Activated CD4-positive, alpha-beta T cell treated with anti-CD3 and anti-CD28 coated beads for 36 hours (primary cell): ENCODE data around the gene FITM1. TPM values are rescaled to one million over a fixed set of nuclear protein-coding genes. Genes with fewer than 3 reads are reported as not detected.

Source experiments
- ATAC-seq: fragments of 200-7000 bp; cut with Tn5 transposase; one replicate; pipeline ENCODE4 v1.10.0; 2021; ENCODE audit warnings: mild to moderate bottlenecking, moderate library complexity
- CTCF ChIA-PET: fragments of 350-600 bp; sonication (Branson Sonifier 250); formaldehyde crosslinking; loops from one replicate; lab custom pipeline; 2021; ENCODE audit warnings: antibody characterized with exemption; lab: Charles Lee
- POLR2A ChIA-PET: fragments of 350-600 bp; sonication (Branson Sonifier 250); formaldehyde crosslinking; loops from one replicate; lab custom pipeline; 2021; ENCODE audit warnings: antibody characterized with exemption, inconsistent platforms; lab: Charles Lee
- DNase-seq: peaks from one replicate; pipeline ENCODE4 v3.0.0-alpha.2; 2020
- H3K27ac Mint-ChIP-seq: one replicate; pipeline ENCODE4 v1.8.0; 2021; ENCODE audit warnings: mixed read lengths
- H3K27me3 Mint-ChIP-seq: one replicate; pipeline ENCODE4 v1.8.0; 2021; ENCODE audit warnings: mixed read lengths
- H3K36me3 Mint-ChIP-seq: one replicate; pipeline ENCODE4 v1.8.0; 2021; ENCODE audit warnings: low read depth, mixed read lengths
- H3K4me1 Mint-ChIP-seq: one replicate; pipeline ENCODE4 v1.8.0; 2021; ENCODE audit warnings: mixed read lengths
- H3K4me3 Mint-ChIP-seq: one replicate; pipeline ENCODE4 v1.8.0; 2021; ENCODE audit warnings: mild to moderate bottlenecking, moderate library complexity, mixed read lengths
- H3K9me3 Mint-ChIP-seq: one replicate; pipeline ENCODE4 v1.8.0; 2021; ENCODE audit warnings: low read depth, mixed read lengths
- intact Hi-C, 2 experiments: fragments of 100-400 bp; cut with DNase I in 1 of 2; cut with micrococcal nuclease in 1 of 2; formaldehyde crosslinking; loops; one replicate each; pipeline versions ENCODE4 v1.14.2 to v1.15.1; 2022 to 2024; cut with DNase I, micrococcal nuclease
- total RNA-seq, 2 experiments: library from RNA; stranded (reverse); gene quantifications; one replicate each; pipeline ENCODE4 v1.2.3, GENCODE V29; 2021

Gene FITM1
- total RNA-seq, 2 experiments from 2014 or later, result 0.53 TPM; not detected in 1

DNA sequence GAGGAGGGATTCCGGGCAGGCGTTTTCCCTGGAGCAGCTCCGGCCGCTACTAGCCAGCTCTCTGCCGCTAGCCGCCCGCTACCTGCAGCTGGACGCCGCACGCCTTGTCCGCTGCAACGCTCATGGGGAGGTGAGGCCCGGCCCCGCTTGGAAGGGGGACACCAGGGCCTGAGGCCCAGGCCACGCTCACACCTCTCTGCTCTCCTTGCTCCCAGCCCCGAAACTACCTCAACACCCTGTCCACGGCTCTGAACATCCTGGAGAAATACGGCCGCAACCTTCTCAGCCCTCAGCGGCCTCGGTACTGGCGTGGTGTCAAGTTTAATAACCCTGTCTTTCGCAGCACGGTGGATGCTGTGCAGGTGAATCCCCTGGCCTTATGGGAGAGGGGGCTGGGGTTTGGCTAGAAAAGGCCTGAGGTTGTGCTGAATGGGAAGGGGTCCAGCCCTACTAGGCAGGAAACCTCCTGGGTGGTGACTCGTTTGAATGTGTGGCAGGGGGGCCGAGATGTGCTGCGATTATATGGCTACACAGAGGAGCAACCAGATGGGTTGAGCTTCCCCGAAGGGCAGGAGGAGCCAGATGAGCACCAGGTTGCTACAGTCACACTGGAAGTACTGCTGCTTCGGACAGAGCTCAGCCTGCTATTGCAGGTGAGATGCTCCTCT is 17.4 kb downstream of the FITM1 start:
- Mint-ChIP-seq H3K9me3 (no peaks in the 10 kb centered on the region), H3K27me3 (no peaks in the 10 kb centered on the region), H3K36me3 (peaks cover 69% of the 10 kb centered on the region), H3K27ac (peak overlapping the region; percentile 78), H3K4me1 (peaks cover 53% of the 10 kb centered on the region), H3K4me3 (peak overlapping the region; percentile 94)
- CTCF ChIA-PET, result interaction anchor here (0.6 to 3.6 kb wide), 12 partner anchors 8 to 516 kb away, joined by 3 to 43 read pairs (median 5); partner anchors contain the start of genes CIDEB, DCAF11, IRF9 and NRL
- DNase-seq (peak; percentile 29), ATAC-seq (no peak)
- intact Hi-C loops, result loop anchor here (1.0 to 10.0 kb wide), 17 partner anchors 12 to 1113 kb away; partner anchors contain the start of genes CHMP4A (in 2 of the 2), IPO4 (in 2 of the 2), IRF9 (in 2 of the 2) and ACIN1 (in 1 of the 2)
- POLR2A ChIA-PET, result interaction anchor here (1.7 to 4.1 kb wide), 4 partner anchors 13 to 95 kb away, joined by 6 to 36 read pairs (median 14); partner anchors contain the start of genes DCAF11, IRF9, NRL and PCK2

- ATAC-seq (no peak), DNase-seq (no peak)
- Mint-ChIP-seq H3K27me3 (no peaks in the 10 kb centered on the region), H3K4me1 (peaks cover 38% of the 10 kb centered on the region), H3K36me3 (peaks cover 58% of the 10 kb centered on the region), H3K4me3 (peak overlapping the region; percentile 94), H3K9me3 (no peaks in the 10 kb centered on the region), H3K27ac (no peak overlapping the region)
- ChIA-PET CTCF (interaction anchor here (1.0 to 2.7 kb wide), 4 partner anchors 11 to 41 kb away, joined by 4 to 21 read pairs (median 7); partner anchors contain the start of genes DCAF11, IRF9 and NRL), POLR2A (no interaction called here)
- intact Hi-C loops, result loop anchor here (5.0 to 10.0 kb wide), 4 partner anchors 148 to 1115 kb away; partner anchors contain the start of genes ACIN1 (in 1 of the 2), C14orf119 (in 1 of the 2), DHRS1 (in 1 of the 2) and NGDN (in 1 of the 2)
Measured at GRCh38 chr14:24149302-24149969, 19.0 kb downstream of the FITM1 start.

- H3K4me3 Mint-ChIP-seq, result no peak overlapping the region
- H3K9me3 Mint-ChIP-seq, result no peaks in the 10 kb centered on the region
- intact Hi-C loops, result no loop called here
- no peak overlapping the region for H3K27ac Mint-ChIP-seq
- no peak for DNase-seq
- peaks cover 60% of the 10 kb centered on the region for H3K36me3 Mint-ChIP-seq
- CTCF ChIA-PET, result interaction anchor here (0.5 to 2.7 kb wide), 4 partner anchors 11 to 81 kb away, joined by 3 to 21 read pairs (median 7); partner anchors contain the start of genes DCAF11, IRF9 and NRL
- POLR2A ChIA-PET, result no interaction called here
- H3K4me1 Mint-ChIP-seq, result peaks cover 32% of the 10 kb centered on the region
- H3K27me3 Mint-ChIP-seq, result no peaks in the 10 kb centered on the region
- no peak for ATAC-seq
Measured at GRCh38 chr14:24150061-24150460, 19.6 kb downstream of the FITM1 start.

- Mint-ChIP-seq H3K27me3 (no peaks in the 10 kb centered on the region), H3K4me1 (peaks cover 27% of the 10 kb centered on the region), H3K9me3 (no peaks in the 10 kb centered on the region), H3K36me3 (peaks cover 59% of the 10 kb centered on the region), H3K4me3 (no peak overlapping the region), H3K27ac (no peak overlapping the region)
- intact Hi-C loops, result no loop called here
- CTCF ChIA-PET, result interaction anchor here (0.5 to 2.7 kb wide), 4 partner anchors 10 to 81 kb away, joined by 3 to 21 read pairs (median 7); partner anchors contain the start of genes DCAF11, IRF9 and NRL
- POLR2A ChIA-PET, result no interaction called here
- DNase-seq, result no peak
- no peak for ATAC-seq
Measured at GRCh38 chr14:24150567-24150966, 20.1 kb downstream of the FITM1 start.

DNA sequence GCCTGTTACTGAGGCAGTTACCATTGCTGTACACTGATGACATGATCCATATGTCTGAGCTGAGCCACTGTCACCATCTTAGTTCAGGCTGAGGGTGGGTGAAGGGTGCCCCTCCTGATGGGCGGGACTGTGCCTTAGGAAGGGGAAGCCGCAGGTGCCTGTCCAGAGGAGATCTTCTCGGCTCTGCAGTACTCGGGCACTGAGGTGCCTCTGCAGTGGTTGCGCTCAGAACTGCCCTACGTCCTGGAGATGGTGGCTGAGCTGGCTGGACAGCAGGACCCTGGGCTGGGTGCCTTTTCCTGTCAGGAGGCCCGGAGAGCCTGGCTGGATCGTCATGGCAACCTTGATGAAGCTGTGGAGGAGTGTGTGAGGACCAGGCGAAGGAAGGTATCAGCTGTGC is 20.5 kb downstream of the FITM1 start:
- Mint-ChIP-seq H3K27ac (no peak overlapping the region), H3K36me3 (peaks cover 59% of the 10 kb centered on the region)
- POLR2A ChIA-PET, result interaction anchor here (0.8 to 1.2 kb wide), 2 partner anchors 9 to 11 kb away, joined by 4 to 5 read pairs; partner anchors contain the start of gene IRF9

DNA sequence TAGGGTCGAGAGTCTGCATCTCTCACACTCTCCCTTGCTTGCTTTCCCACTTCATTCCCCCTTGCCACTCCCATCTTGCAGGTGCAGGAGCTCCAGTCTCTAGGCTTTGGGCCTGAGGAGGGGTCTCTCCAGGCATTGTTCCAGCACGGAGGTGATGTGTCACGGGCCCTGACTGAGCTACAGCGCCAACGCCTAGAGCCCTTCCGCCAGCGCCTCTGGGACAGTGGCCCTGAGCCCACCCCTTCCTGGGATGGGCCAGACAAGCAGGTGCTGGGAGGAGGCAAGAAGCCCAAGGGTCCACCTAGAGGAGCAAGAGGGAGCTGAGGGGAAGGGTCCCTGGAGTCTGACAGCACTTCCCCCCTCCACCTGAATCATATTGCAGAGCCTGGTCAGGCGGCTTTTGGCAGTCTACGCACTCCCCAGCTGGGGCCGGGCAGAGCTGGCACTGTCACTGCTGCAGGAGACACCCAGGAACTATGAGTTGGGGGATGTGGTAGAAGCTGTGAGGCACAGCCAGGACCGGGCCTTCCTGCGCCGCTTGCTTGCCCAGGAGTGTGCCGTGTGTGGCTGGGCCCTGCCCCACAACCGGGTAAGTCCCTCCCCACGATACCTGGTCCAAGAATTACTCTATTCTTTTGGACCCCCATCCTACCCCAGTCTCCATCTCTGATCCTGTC is 21.1 kb downstream of the FITM1 start:
- Mint-ChIP-seq H3K4me3 (no peak overlapping the region), H3K27me3 (no peaks in the 10 kb centered on the region), H3K27ac (no peak overlapping the region), H3K9me3 (no peaks in the 10 kb centered on the region), H3K4me1 (peaks cover 25% of the 10 kb centered on the region), H3K36me3 (peaks cover 56% of the 10 kb centered on the region)
- POLR2A ChIA-PET, result interaction anchor here (0.8 to 1.2 kb wide), 3 partner anchors 8 to 10 kb away, joined by 3 to 5 read pairs (median 4); partner anchors contain the start of genes EMC9 and IRF9
- ATAC-seq (no peak), DNase-seq (no peak)
- CTCF ChIA-PET, result interaction anchor here (2.4 to 2.7 kb wide), 2 partner anchors 9 to 43 kb away, joined by 10 to 21 read pairs; partner anchors contain the start of gene IRF9
- intact Hi-C loops, result no loop called here

More for the DNA sequence above, 20.5 kb downstream of the FITM1 start:
- intact Hi-C loops, result no loop called here
- Mint-ChIP-seq H3K4me3 (no peak overlapping the region), H3K4me1 (peaks cover 25% of the 10 kb centered on the region), H3K27me3 (no peaks in the 10 kb centered on the region), H3K9me3 (no peaks in the 10 kb centered on the region)
- CTCF ChIA-PET, result interaction anchor here (2.4 to 2.7 kb wide), 2 partner anchors 10 to 42 kb away, joined by 10 to 21 read pairs; partner anchors contain the start of gene IRF9
- ATAC-seq (no peak), DNase-seq (no peak)

DNA sequence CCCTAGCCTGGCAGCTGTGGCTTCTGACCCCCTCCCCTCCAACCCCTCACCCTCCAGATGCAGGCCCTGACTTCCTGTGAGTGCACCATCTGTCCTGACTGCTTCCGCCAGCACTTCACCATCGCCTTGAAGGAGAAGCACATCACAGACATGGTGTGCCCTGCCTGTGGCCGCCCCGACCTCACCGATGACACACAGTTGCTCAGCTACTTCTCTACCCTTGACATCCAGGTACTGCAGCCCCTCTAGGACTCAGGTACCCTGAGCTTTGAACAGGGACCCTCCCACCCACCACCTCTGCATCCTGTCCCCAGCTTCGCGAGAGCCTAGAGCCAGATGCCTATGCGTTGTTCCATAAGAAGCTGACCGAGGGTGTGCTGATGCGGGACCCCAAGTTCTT is 24.6 kb downstream of the FITM1 start:
- peaks cover 53% of the 10 kb centered on the region for H3K36me3 Mint-ChIP-seq
- POLR2A ChIA-PET, result no interaction called here
- H3K9me3 Mint-ChIP-seq, result no peaks in the 10 kb centered on the region
- ATAC-seq (no peak), DNase-seq (no peak)
- H3K4me1 Mint-ChIP-seq, result peaks cover 6% of the 10 kb centered on the region
- H3K4me3 Mint-ChIP-seq, result no peak overlapping the region
- intact Hi-C loops, result no loop called here
- no peak overlapping the region for H3K27ac Mint-ChIP-seq
- no peaks in the 10 kb centered on the region for H3K27me3 Mint-ChIP-seq
- CTCF ChIA-PET, result interaction anchor here (1.2 kb wide), 1 partner anchor 8 kb away, joined by 6 read pairs; the partner anchor contains the start of gene RNF31

- H3K9me3 Mint-ChIP-seq, result no peaks in the 10 kb centered on the region
- ATAC-seq (no peak), DNase-seq (no peak)
- peak overlapping the region; percentile 49 for H3K27ac Mint-ChIP-seq
- H3K4me3 Mint-ChIP-seq, result no peak overlapping the region
- peaks cover 53% of the 10 kb centered on the region for H3K36me3 Mint-ChIP-seq
- CTCF ChIA-PET, result no interaction called here
- intact Hi-C loops, result no loop called here
- POLR2A ChIA-PET, result no interaction called here
- peaks cover 9% of the 10 kb centered on the region for H3K4me1 Mint-ChIP-seq
- no peaks in the 10 kb centered on the region for H3K27me3 Mint-ChIP-seq
Measured at GRCh38 chr14:24156840-24157239, 26.4 kb downstream of the FITM1 start.

DNA sequence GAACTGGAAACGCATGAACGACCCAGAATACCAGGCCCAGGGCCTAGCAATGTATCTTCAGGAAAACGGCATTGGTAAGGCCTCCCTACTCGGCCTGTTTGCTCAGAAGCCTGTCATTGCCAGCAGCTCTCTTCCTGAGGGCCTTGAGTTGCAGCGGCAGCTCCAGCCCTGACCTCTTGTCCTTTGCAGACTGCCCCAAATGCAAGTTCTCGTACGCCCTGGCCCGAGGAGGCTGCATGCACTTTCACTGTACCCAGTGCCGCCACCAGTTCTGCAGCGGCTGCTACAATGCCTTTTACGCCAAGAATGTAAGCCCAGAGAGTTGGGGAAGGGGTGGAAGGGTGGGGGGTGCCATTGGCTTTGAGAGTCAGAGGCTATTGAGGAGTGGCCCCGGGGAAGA is 26.9 kb downstream of the FITM1 start:
- ATAC-seq, result no peak
- no peak overlapping the region for H3K27ac Mint-ChIP-seq
- H3K27me3 Mint-ChIP-seq, result no peaks in the 10 kb centered on the region
- intact Hi-C loops, result no loop called here
- ChIA-PET CTCF (no interaction called here), POLR2A (no interaction called here)
- H3K4me3 Mint-ChIP-seq, result no peak overlapping the region
- peaks cover 14% of the 10 kb centered on the region for H3K4me1 Mint-ChIP-seq
- DNase-seq, result no peak
- H3K9me3 Mint-ChIP-seq, result no peaks in the 10 kb centered on the region
- H3K36me3 Mint-ChIP-seq, result peaks cover 55% of the 10 kb centered on the region

DNA sequence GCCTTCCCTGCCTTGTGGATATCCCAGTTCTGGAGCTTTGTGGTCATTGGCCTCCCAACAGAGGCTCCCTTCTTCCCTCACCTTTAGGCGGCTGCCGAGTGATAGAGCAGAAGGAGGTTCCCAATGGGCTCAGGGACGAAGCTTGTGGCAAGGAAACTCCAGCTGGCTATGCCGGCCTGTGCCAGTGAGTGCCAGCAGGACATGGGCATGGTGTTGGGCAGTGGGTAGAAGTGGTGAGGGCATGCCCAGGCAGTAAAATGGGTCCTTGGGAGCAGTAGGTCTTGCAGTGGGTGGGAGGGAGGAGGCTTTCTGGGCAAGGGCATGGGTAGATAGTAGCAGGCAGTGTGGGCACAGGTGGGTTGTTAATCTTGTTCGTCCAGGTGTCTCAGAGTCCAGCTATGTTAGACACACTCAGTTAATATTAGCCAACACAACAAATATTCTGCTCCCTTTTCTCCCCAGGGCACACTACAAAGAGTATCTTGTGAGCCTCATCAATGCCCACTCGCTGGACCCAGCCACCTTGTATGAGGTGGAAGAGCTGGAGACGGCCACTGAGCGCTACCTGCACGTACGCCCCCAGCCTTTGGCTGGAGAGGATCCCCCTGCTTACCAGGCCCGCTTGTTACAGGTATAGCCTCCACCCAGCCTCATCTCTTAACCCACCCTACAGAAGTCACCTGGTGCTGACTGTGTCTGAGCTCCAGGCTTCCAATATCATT is 29.5 kb downstream of the FITM1 start:
- peak overlapping the region; percentile 97 for H3K27ac Mint-ChIP-seq
- H3K27me3 Mint-ChIP-seq, result no peaks in the 10 kb centered on the region
- intact Hi-C loops, result loop anchor here in 1 of 2 experiments (2.0 kb wide), 1 partner anchor 145 kb away; no protein-coding TSS in a partner anchor
- ATAC-seq, result no peak
- peaks cover 71% of the 10 kb centered on the region for H3K36me3 Mint-ChIP-seq
- peaks cover 32% of the 10 kb centered on the region for H3K4me1 Mint-ChIP-seq
- ChIA-PET POLR2A (interaction anchor here (1.2 to 3.6 kb wide), 8 partner anchors 9 to 79 kb away, joined by 3 to 36 read pairs (median 7); partner anchors contain the start of genes CHMP4A, DCAF11, EMC9 and NRL), CTCF (interaction anchor here (0.6 to 3.6 kb wide), 15 partner anchors 9 to 147 kb away, joined by 3 to 43 read pairs (median 14); partner anchors contain the start of genes CIDEB, DCAF11, EMC9 and NRL)
- no peak for DNase-seq
- no peaks in the 10 kb centered on the region for H3K9me3 Mint-ChIP-seq
- no peak overlapping the region for H3K4me3 Mint-ChIP-seq
